Activated CD4-positive, CD25-positive, alpha-beta regulatory T cell treated with anti-CD3 and anti-CD28 coated beads, Interleukin-2, amount 50 U/mL, for 24 hours (primary cell): ENCODE measurements around the gene H6PD.
A peak's percentile ranks its signal among the peaks of the same experiment; 100 is the strongest.
"Not testable (repeated sequence)": the region's sequence is repeated elsewhere in the genome, so short reads cannot be mapped to it uniquely, and the experiment has no call there.

ENCODE experiments used
- ATAC-seq, 2 donors: fragments of 150-1000 bp; cut with Tn5 transposase; one replicate each; pipeline ENCODE4 v1.10.0; 2021; ENCODE audit warnings: mild to moderate bottlenecking in 1 of 2, moderate library complexity in 1 of 2

The H6PD gene

DNA sequence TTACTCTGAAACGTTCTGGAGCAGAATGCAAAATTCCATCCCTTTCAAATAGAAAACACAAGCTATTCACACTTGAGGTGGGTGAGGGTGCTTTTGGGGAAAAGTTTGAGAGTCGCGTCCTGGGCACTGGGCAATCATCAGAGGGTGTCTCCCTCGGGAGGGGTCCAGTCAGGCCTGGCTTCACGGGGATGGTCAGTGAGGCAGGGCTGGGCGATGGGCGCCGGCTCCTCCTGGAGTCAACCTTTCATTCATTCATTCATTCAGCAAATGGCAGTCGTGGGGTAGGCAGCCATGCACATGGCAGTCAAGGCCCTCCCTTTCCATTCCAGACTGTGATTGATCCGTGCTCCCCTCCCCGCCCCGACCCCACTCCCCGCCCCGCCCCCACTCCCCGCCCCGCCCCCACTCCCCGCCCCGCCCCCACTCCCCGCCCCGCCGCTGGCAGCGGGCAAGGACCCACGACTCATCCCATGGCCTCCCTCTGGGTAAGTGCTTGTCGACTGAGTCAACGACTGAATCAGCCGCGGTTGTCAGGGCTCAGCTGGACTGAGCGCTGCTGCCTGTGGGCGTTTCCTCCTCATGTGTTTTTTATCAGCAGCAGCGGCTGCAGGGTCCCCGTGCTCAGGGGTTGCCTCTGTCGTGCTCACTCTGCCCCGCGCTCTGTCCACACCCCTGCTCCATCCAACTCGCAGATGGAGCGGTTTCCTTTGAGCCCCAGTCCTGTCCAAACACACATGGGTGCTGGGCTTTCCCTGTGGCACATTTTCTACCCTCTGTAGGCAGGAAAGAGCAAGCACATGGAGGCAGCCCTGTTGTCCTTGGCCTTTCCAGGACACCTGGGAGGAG lies 45.7 kb downstream of the H6PD start:
- peak; percentile 87 to 89 for ATAC-seq

DNA sequence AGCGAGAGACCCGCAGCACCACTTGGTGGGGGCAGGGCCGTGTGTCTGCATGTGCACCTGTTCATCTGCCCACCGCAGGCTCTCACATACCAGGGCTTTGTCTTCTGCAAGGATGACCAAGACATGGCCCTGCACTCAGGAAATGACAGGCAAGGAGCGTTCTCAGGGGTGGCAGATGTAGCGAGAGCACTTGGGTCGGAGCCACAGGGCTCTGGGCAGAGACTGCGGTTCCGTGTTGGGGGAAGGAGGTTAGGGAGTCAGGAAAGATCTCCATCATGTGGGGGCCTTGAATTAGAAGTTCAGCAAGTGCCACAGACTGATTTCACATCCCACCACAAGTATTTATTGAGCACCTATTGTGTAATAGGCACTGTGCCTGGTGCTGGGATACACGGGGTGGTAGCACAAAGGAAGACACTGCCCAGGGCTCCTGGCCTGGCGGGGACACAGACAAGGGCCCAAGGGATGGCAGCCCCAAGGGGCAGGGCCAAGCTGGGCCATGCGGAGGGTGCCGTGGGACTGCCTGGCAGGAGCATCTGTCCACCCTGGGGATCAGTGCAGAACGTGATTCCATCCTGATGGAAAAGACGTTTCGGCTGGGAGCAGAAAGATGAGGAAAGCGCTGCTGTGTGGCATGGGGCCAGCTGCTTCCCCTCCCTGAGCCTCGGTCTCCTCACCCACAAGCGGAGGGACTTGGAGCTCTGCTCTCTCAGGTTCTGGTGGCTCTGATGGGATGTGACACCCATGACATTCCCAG lies 46.7 kb downstream of the H6PD start:
- no peak for ATAC-seq

DNA sequence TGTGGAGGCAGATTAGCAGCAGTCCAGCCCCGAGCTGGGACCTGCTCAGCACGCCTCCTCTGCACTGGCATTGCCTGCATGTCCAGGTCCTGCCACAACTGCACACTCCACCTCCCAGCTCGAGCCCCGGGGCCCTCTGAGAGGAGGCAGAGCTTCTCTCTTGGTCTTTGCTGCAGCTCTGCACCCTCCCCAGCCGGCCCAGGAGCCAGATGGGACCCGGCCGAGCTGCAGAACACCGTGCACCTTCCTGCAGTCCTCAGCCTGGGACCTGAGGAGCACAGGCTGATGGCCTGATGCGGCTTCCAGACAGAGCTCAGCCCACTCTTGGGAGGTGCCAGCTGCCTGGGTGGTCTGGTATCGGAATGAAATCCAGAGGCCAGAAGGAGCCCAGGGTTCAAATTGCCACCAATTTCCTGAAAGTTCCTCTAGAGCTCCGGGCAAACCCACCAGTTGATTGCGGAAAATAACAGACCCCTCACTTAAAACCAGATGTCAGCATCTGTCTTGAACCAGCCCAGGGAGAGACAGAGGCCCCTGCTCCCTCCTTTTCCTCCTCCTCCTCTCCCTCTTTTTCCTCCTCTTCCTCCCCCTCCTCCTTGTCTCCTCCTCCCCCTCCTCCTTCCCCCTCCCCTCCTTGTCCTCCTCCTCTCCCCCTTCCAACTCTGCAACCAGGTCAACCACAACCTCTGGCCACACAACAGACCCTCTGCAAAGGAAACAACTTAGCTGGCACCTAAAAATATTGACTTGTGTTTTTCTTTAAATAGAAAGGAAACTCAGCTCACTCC lies 47.5 kb downstream of the H6PD start:
- ATAC-seq = no peak

DNA sequence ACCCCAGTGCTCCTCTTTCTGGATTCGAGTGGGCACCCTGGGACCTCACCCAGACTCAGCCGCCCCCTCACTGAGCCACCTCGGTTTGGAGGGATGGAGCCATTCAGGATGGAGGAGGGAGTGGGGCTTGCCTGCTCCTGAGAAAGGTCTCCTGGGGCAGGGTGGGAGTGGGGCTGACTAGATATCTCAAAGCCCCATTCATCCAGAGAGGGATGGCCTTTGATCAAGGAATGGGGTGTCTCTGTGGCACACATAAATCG lies 48.1 kb downstream of the H6PD start:
- ATAC-seq = no peak

DNA sequence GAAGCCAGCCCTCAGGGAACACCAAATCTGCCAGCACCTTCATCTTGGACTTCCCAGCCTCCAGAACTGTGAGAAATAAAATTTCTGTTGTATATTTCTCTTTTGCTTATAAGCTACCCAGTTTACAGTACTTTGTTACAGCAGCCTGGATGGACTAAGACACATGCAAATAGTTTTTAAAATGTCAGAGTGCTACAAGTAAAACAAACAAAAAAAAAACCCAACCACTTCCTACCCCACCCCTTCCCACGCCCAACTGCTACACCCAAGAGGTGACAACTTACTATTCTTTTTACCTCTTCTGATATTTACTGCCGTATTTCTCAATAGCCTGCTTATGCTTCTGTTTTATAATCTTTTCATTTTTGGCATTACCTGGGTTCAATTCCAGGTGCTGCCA lies 49.5 kb downstream of the H6PD start:
- no peak for ATAC-seq

DNA sequence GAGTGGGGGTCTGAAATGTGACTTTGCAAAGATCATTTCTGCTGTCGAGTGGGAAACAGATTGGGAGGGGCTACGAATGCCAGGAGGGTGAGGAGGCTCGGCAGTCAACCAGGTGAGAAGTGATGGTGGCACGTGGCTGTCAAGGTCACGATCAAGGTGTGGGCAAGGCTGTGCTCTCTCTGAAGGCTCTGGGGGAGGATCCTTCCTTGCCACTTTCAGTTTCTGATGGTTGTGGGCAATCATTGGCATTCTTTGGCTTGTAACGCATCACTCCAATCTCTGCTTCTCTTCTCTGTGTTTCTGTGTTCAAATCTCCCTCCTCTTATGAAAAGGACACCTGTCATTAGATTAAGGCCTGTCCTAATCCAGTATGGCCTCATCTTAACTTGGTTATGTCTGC lies 52.0 kb downstream of the H6PD start:
- ATAC-seq = no peak

DNA sequence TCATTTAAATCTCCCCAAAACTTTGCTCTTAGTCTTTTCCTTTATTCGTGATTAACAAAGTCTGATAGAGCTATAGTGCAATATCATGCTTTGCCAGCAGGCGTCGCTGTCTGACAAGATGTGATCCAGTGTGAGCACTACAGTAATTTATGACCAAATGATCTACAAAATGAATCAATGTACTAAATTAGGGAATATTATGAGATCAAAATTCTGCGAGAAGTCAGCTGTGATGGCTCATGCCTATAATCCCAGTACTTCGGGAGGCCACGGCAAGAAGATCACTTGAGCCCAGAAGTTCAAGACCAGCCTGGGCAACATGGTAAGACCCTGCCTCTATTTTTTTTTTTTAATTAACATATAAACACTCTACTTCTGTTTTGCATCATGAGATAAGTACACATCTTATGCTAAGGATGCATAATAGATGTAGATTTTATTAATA lies 54.5 kb downstream of the H6PD start:
- no peak for ATAC-seq

DNA sequence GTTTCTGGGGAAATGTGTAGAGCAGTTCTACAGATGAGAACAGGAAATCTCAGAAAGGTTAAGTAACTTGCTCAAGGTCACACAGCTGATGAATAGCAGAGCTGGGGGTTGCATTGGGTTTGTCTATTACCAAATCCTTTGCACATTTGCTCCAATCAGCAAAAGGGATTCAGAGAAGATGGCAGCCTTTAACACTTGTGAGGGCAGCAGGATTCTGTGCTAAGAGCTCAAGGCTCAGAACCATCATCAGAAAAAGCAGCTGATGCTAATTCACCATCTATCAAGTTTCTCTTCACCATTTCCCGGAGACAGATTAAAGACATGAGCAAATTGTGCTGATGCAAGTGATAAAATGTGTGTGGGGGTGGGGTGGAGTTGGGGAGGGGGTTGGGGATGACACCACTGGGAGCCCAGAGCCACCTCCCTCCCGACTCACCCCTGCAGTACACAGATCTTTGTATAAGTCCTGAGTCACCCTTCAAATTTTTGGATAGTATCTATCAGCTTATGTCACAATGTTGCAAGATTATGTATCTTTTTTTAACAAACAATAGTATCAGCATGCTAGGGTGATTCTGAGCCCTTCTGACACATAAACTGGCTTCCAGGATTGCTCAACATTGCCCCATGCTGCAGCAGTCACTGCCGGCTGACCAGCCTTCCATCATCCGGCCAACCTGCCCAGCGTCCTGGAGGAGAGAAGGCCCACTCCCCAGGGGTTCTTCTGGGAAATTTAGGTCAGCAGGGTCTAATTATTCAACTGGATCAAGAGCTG lies 55.3 kb downstream of the H6PD start:
- ATAC-seq = peak; percentile 39

DNA sequence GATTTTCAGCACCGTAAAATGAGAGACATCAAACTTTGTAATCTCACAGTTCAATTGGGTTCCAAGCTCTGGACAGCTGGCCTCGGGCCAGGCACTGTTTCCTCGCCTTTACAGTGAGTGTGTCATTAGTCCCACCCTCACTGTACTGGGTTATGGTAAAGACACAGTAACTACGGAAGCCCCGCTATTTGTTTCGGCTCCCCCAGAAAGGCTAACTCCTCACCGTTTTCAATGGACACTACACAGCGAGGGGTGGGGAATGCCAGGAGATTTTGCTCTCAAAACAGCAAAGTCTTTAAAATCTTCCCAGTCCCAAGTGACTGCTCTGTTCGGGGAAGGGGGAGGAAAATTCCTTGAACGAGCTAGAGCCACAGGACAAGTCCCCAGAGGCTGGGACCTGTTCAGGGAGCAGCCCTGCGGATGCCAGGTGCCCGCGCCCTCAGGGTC lies 57.4 kb downstream of the H6PD start:
- no peak for ATAC-seq

DNA sequence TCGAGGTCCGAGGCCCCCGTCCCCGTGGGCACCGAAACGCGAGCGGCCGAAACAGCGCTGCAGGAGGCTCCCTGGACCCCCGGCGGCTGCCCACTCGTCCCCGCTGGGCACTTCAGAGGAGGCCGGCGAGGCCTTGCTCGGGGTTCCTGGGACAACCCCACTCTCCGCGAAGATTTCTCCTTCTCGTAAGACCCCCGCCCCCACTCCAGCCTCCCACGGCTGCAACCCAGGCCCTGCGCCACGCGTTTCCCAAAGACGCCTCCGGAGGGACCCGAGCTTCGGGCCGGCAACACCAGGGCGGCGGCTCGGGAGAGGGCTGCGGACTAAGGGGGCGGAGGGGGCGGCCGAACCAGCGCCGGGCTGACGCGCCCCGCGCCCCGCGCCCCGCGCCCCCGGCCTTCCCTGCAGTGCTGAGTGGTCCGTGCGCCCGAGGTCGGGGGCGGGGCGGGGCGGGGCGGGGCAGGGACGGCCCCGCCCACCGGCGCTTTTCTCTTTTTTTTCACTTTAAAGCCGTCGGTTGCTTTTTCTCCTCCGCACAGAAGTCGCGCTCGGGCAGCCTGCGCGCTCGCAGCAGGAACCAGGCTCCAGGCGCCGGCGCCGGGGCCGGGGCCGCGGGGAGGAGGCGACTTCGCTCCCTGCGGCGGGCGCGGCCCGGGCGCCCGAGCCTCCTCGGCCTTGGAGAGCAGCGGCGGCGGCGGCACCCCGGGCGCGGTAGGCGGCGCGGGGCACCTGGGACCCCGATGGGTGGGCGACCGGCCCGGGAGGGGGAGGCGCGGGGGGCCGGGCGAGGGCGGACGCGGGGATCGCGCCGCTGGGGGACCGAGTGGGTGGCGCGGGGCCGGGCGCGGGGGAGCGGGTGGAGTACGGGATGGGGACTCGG lies 58.0 kb downstream of the H6PD start, which contains the start of gene SPSB1:
SPSB1 (plus strand) TSS at position 534 of the 880 bp plus-strand sequence. CDS start 62,998 bp downstream, outside the sequence.
- ATAC-seq = peak; percentile 41 to 44

DNA sequence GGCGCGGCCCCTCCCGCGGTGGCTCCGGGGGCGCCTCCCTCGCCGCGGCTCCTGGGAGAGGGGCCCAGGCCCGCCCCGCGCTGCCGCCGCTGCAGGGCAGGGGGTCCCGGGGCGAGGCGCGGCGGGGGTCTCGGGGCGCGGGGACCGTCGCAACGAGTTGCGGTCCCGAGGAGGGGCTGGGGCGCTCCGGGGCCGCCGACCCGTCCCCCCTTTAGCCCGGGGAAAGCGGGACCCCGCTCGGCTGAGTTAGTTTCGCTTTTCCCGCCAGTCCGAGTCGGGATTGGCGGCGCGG lies 58.6 kb downstream of the H6PD start:
- no peak for ATAC-seq

DNA sequence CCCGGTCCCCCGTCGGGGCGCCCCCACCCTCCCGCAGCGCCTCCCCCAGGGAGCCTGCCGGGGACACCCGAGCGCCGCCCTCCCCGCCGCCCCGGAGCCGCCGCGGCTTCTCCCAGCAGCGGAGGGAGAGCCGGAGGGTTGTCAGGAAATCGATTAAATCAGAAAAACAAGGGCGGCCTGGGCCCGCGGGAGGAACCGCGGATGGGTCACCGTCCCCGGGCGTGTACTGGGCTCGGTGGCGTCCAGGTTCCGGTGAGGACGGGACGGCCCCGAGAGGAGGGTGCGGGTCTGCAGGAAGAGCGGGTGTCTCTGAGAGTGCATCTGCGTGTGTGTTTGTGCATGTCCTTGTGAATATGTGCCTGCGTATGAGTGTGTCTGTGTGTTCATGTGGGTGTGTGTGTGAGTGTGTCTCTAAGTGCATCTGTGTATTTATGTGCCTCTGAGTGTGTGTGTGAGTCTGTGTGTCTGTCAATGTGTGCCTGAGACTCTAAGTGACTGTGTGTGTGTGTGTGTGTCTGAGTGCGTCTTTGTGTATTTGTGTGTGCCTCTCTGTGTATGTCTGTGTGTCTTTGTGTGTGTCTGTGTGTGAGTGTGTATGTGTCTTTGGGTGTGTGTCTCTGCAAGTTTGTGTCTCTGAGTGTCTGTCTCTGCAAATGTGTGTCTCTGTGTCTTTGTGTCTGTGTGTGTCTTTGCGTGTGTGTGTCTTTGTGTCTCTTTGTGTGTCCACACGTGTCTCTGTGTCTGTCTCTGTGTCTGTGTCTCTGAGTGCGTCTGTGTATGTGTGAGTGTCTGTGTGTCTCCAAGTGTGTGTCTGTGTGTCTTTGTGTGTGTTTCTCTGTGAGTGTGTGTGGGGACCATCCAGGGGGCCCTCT lies 59.2 kb downstream of the H6PD start:
- peak; percentile 1 to 6 for ATAC-seq

DNA sequence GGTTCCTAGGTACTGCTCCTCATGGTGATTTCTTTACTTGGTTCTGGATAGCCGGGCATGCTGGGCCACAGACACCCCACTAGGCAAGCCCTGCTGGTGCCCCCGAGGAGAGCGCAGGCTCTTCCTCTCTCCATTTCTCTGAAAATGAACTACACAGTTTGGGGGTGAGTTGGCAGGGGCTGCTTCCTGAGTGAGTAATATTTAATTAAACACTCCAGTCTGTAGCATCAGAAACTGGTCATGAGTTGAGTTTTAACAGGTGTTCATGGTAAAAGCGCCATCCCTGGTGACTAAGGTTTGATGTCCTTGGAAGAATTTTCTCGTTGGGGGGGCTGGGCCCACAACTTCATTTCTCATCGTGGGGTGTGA lies 59.8 kb downstream of the H6PD start:
- ATAC-seq = peak; percentile 67 to 75

DNA sequence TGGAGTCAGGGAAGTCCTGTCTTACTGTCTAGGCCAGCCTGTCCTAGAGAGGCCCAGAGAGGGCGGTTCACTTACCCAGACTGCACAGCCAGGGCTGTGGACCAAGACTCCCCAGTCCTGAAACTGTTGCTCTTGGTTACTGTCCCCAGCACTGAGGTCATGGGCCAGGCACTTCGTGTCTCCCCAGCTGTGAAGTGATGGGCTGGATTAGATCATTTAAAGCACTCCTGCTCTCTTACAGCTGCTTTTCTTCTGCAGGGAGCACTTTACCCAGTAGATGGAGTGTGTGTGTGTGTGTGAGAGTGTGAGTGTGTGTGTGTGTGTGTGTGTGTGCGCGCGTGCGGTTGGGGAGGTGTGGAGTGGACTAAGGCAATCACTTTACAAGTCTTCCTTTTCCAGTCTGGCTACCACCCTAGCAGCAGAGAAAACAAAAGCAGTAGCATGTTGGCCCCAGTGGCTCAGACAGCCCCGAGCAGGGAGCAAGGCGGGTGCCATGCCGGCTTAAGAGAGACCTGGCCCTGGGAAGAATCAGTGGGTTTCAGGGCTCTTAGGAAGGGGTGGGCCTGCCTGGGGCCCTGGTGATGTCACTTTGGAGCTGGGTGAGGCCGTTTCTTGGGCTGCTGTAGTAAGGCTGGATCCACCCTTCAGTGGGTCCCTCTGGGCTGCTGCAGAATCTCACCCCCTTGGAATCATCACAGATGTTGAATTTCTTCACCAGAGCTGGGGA lies 60.5 kb downstream of the H6PD start:
- peak; percentile 30 to 34 for ATAC-seq

DNA sequence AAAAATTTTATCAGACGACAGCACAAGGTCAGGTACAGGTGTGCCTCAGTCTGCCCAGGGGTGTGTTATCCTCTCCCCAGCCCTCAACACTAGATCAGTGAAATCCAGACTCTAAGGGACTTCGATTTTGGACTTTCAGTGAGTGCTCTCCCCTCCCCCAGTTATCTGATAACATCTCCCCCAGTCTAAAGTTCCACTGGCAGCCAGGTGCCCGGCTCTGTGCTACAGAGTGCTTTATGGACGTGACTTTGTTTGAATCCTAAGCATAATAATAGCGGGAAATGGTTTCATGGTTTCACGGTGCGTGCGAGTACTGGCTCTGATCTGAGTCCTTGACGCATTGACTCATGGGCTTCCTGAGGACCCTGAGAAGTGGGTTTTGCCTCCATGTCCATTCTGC lies 61.3 kb downstream of the H6PD start:
- ATAC-seq = no peak

DNA sequence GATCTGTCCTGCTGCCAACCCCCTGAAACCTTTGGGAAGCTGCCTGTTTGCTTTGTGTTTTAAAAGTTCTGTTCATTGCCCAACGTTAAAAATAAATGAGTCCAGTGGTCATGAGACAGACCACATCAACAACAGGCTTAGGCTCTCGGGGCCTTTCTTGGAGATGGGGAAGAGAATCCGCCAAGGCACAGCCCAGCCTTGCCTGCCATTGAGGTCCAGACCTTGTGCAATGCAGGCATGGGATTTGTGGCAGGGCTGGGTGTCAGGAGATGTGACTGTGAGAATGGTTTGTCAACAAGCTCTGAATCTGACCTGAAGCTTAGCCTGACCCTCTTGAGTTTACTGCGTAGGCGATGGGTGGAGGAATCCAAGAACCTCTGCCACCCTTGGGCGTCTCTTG lies 62.3 kb downstream of the H6PD start:
- no peak for ATAC-seq

DNA sequence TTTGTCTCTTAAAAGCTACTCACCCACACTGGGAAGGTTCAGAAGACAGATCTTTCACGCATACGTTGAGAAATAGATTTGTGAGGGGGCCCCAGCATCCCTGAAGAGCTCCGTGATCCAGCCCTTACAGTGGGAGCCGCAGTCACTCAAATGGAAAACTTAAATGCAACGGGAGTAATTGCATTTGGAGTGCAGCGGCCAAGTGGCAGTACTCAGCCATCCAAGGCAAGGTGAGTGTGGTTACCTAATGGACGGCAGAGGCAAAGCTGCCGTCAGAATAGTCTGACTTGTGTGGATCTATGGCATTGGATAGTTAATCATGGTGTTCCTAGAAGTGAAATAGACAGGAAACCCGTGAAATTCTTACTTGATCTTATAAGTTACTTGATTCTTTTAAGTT lies 63.3 kb downstream of the H6PD start:
- no peak for ATAC-seq

DNA sequence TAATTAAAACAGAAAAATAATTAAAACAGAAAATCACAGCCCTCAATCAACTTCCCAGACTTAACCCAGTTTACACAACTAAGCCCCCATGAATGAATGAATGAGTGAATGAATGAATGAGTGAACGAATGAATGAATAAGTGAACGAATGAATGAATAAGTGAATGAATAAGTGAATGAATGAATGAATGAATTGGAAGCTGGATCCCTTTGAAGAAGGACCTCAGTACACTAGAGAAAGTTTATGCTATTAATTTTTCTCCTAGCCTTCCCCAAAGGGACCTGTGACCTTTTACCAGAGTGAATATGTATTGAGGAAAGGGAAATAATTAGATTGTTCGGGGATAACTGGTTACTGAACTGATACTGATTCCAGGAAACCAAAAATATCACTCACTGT lies 63.7 kb downstream of the H6PD start:
- ATAC-seq = no peak

DNA sequence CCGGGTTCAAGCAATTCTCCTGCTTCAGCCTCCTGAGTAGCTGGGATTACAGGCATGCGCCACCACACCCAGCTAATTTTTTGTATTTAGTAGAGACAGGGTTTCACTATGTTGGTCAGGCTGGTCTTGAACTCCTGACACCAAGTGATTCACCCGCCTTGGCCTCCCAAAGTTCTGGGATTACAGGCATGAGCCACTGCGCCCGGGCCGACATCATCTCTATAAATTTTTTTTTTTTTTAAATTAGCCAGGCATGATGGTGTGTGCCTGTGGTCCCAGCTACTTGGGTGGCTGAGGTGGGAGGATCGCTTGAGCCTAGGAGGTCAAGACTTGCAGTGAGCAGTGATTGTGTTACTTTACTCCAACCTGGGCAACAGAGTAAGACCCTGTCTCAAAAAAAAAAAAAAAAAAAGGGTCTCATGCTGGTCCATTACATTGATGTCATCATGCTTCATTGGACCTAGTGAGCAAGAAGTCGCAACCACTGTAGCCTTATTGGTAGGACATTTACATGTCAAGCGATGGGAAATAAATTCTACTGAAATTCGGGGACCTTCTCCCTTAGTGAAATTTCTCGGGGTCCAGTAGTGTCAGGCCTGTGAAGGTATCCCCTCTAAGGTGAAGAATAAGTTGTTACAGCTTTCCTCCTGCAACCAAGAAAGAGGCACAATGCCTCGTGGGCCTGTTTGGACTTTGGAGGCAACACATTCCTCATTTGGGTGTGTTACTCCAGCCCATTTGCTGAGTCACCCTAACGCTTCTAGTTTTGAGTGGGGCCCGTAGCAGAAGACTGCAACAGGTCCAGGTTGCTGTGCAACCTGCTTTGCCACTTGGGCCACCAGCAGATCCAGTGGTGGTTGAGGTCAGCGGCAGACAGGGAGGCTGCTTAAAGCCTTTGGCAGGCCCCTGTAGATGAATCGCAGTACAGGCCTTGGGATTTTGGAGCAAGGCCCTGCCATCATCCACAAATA lies 65.3 kb downstream of the H6PD start:
- not testable (repeated sequence) for ATAC-seq
